GM18519 (cell line): ENCODE data around the gene ZMIZ2.
"Not testable (repeated sequence)": the region's sequence is repeated elsewhere in the genome, so short reads cannot be mapped to it uniquely, and the experiment has no call there.

ENCODE experiments used
- ATAC-seq: cut with Tn5 transposase; IDR thresholded peaks from one replicate; pipeline ENCODE4 v1.9.1; 2021; ENCODE audit warnings: mild to moderate bottlenecking, moderate library complexity; ENCODE audit not compliant: unreplicated experiment, low FRiP score

The ZMIZ2 gene, protein sequence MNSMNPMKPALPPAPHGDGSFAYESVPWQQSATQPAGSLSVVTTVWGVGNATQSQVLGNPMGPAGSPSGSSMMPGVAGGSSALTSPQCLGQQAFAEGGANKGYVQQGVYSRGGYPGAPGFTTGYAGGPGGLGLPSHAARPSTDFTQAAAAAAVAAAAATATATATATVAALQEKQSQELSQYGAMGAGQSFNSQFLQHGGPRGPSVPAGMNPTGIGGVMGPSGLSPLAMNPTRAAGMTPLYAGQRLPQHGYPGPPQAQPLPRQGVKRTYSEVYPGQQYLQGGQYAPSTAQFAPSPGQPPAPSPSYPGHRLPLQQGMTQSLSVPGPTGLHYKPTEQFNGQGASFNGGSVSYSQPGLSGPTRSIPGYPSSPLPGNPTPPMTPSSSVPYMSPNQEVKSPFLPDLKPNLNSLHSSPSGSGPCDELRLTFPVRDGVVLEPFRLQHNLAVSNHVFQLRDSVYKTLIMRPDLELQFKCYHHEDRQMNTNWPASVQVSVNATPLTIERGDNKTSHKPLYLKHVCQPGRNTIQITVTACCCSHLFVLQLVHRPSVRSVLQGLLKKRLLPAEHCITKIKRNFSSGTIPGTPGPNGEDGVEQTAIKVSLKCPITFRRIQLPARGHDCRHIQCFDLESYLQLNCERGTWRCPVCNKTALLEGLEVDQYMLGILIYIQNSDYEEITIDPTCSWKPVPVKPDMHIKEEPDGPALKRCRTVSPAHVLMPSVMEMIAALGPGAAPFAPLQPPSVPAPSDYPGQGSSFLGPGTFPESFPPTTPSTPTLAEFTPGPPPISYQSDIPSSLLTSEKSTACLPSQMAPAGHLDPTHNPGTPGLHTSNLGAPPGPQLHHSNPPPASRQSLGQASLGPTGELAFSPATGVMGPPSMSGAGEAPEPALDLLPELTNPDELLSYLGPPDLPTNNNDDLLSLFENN

DNA sequence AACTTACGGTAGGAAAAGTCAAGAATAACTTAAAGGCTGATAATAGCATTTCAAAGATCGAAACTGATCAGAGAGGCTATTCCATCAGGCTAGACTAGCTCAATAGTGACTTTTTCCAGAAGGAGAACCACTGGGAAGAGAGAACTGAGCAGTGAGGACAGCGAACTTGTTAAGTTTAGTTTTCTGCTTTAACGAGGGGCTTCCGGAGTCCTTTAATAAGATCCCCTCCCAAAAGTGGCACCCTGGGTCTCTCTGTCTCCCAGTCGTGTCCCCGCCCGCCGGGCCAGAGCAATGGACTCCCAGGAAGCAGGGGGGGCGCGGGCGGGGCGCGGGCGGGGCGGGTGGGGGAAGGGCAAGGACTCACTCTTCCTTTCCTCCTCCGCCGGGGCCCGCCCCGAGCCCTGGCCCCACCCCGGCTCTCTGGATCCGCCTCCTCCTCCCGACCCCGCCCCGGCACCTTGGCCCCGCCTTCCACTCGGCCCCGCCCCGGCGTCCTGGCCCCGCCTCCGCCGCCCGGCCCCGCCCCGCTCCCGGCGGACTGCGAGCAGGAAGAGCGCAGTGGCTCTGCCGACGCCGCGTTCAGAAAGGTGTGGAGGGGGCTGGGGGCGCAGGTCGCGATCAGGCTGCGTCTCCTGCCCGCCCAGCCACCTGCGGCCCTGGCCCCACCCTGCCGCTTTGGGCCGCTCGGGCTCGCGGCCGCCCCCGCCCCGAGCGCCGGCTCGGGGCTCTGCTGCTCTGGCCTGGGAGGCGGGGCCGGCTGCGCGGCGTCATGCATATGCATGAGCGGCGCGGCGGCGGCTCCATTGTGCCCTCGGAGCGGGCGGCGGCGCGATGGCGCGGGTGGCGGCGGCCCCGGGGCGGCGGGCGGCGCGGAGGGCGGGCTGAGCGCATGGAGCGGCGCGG, at the start of gene ZMIZ2:
ZMIZ2 (plus strand) TSS at position 803 of the 903 bp plus-strand sequence. CDS start 7,403 bp downstream, outside the sequence.
- peak; percentile 58 for ATAC-seq

DNA sequence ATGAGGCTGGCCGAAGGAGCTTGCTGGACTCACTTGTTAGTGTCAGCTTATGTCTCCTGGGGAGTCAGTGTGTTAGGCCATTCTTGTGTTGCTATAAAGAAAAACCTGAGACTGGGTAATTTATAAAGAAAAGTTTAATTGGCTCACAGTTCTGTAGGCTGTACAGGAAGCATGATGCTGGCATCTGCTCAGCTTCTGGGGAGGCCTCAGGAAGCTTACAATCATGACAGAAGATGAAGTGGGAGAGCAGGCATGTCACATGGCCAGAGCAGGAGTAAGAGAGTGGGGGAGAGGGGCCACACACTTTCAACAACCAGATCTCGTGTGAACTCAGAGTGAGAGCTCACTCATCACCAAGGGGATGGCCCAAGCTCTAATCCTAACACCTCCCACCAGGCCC, 49.0 kb upstream of the ZMIZ2 start:
- ATAC-seq = not testable (repeated sequence)

DNA sequence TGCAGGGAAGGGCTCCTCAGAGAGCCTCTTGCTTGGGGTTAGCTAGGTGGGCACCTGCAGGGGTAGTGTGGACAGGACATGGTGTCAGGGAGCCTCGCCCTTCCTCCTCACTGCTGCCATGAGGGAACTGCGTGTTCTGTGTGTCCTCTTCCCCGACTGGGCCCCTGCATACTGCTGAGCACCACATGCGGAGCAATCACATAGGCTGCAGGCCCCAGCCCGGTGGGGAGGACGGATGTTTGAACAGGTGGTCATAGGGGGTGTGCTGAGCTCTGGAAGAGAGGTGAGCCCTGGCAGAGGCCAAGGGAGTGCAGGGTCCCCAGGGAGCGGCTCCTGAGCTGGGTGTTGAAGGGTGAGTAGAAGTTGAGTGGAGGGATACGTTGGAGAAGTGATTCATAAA, 48.3 kb upstream of the ZMIZ2 start:
- no peak for ATAC-seq

DNA sequence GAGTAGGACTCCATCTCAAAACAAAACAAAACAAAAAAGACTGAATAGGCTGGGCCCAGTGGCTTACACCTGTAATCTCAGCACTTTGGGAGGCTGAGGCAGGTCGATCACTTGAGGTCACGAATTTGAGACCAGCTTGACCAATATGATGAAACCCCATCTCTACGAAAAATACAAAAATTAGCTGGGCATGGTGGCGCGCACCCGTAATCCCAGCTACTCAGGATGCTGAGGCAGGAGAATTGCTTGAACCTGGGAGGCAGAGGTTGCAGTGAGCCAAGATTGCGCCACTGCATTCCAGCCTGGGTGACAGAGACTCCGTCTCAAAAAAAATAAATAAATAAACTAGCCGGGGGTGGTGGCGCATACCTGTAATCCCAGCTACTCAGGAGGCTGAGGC, 45.3 kb upstream of the ZMIZ2 start:
- not testable (repeated sequence) for ATAC-seq

DNA sequence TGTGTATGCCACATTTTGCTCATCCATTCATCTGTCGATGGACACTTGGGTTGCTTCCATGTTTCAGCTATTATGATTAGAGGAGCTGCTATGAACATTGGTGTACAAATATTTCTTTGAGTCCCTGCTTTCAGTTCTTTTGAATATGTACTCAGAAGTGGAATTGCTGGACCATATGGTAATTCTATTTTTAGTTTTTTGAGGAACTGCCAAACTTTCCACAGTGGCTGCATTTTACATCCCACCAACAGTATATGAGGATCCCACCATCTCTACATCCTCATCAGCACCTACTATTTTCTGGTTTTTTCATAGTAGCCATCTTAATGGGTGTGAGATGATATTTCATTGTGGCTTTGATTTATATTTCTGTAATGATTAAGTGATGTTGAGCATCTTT, 44.7 kb upstream of the ZMIZ2 start:
- no peak for ATAC-seq

DNA sequence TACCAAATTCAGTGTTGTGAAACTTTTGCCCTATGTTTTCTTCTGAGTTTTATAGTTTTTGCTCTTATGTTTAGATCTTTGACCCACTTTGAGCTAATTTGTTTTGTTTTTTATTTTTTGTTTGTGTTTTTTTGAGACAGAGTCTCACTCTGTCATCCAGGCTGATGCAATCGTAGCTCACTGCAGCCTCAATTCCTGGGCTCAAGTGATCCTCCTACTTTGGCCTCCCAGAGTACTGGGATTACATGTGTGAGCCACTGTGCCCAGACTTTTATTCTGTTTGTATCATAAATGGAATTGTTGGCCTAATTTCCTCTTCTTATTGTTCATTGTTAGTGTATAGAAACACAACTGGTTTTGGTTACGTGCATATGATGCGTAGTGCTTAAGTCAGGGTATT, 43.2 kb upstream of the ZMIZ2 start:
- no peak for ATAC-seq

DNA sequence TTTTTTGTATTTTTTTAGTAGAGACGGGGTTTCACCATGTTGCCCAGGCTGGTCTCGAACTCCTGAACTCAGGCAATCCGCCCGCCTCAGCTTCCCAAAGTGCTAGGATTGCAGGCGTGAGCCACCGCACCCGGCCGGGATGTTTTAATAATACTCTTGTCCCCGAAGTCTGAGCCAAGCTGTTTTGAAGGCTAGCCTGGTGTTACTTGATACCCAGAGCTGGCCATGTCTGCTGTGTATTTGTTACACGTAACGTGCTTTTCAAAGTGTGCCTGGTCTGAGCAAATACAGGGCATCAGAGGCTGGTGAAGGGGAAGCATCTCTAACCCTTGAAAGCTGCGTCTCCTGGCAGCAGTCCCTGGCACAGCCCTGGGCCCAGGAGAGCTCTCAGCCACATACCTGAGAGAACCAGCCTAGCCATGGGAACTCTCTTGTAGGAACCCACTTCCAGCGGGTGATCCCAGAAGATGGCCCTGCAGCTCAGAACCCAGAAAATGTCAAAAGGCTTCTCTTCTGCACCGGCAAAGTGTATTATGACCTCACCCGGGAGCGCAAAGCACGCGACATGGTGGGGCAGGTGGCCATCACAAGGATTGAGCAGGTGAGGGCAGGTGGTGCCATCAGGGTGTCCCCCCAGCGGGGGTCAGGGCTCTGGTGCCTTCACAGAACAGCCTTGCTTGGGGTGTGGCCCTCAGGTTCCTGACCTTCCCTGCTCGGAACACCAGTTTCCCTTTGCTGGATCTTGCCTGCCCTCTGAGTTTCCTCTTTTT, 41.7 kb upstream of the ZMIZ2 start:
- no peak for ATAC-seq

DNA sequence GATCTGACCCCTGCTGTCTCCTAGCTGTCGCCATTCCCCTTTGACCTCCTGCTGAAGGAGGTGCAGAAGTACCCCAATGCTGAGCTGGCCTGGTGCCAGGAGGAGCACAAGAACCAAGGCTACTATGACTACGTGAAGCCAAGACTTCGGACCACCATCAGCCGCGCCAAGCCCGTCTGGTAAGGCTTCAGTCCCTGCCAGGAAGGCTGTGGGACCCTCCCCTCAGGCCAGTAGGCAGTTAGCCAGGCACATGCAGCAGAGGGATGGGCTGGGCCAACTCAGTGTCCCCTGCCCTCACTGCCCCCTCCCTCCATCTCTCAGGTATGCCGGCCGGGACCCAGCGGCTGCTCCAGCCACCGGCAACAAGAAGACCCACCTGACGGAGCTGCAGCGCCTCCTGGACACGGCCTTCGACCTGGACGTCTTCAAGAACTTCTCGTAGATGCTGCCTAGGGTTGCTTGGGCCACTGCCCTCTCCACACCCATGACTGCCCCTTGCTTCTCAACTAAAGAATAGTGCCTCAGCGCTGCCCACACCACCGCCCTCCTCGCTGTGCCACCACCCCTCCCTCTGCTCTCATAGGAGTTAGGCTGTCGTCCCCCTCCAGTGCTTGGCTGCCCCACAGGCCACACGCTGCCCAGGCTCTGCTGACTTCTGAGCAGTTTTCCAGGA, 41.0 kb upstream of the ZMIZ2 start:
- ATAC-seq = no peak

DNA sequence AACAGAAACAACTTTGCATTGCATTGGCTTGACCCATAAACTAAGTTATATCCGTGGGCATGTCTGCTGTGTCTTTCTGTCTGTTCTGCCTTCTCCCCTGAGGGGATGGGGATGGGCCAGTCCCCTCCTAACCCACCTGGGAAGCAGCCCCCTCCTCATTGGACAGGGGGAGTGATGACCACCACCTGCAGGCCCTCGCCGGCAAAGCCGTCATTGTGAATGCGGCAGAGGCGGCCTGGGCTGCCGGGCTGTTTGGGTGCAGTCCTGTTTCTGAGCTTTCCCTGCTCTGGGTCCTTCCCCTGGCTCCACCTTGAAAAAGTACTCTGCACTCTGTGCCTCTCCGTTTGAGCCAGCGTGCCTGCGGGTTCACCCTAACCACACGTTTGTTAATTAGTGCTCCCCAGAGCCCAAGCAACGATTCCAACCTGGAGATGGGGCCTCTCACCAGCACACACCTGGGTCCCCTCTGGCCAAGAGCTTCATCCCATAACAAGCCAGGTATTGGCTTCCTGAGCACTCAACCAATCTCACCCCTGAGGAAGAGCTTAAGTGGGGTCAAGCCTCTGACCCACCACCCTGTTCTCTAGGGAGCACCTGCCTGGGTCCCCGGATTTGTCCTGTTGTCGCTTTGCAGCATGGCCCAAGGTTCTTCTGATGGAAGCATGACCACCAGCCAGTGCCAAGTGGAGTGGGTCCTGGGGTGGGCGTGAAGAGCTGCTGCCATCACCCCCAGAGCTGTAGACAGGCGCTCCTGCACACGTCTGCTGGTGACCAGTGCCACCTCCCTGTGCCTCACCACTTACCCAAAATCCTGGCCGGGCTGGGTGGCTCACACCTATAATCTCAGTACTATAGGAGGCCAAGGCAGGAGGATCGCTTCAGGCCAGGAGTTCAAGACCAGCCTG, 39.4 kb upstream of the ZMIZ2 start:
- no peak for ATAC-seq

DNA sequence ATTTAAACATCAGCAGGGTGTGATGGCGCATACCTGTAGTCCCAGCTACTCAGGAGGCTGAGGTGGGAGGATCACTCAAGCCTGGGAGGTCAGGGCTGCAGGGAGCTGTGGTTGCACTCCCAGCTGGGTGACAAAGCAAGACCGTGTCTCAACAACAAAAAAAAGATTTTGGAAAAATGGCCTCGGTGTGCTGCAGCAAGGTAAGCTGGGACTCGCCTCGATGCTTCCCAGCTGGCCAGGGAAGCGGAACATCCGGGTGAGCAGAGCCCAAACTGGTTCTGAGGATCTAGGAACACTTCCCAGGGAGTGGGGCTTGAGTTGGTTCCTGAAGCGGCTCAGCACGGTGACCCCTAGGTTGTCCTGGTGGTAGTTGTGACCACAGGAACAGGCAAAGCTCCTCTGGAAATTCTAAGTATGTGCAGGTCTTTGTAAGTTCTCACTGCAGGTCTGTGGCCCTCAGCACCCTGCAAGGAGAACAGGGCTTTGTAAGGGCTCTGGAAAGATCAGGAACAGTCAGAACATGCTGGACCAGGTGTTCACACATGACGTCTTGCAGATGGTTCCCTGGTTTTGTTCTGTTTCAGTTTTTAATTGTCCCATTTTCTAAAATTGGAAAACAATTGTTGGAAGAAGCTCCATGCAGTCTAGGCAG, 38.6 kb upstream of the ZMIZ2 start:
- no peak for ATAC-seq

DNA sequence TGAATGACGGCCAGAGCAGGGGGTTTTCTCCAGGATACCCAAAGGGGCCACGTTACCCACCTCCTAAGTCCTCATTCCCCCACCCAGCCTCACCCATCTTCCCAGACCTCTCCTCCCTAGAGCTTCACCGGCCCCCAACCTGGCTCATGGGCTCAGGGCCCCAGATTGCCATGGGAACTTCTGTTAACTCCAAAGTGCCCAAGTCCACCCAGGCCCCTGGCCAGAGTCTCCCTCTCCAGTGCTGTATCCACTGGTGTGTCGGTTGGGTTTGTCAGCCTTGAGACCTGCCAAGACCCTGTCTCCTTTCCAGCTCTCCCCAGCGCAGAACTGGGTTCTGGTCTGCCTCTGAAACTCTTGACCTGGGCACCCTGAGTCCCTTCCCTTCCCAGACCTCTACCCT, 37.1 kb upstream of the ZMIZ2 start:
- ATAC-seq = no peak

DNA sequence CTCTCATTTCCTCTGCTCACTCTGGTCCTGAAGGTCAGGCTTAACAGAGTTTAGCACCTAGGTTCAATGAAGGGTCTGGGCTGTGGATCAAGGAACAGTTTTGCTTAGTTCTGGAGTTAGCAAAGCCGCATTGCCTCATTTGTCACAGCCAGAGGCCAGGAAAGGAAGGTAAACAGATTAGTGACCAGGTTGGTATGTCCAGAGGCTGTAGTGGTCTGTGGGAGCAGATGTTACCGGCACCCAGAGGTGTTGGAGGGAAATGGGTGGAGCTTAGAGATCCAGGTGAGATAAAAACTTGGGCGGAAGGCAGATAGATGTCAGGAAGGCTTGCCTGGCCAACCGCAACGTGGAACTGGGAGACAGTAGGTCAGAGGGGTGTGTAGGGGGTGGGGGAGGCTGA, 36.6 kb upstream of the ZMIZ2 start:
- ATAC-seq = no peak

DNA sequence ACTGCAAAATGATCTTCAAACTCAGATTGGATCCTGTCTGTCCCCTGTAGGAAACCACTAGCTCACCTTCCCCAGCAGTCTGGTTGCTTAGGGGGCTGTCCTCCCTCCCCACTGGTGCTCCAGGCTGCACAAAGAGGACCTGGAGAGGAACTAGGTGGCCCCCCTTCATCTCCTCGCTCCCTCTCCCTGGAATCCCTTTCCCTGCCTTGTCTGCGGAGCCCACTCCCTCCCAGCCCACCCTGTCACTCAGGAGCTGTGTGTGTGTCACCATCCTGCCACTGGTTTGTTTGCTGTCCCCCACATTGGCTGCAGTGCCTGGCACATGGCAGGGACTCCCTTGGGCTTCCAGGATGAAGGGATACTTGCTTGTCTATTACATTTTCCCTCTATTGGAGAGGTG, 35.5 kb upstream of the ZMIZ2 start:
- ATAC-seq = no peak

DNA sequence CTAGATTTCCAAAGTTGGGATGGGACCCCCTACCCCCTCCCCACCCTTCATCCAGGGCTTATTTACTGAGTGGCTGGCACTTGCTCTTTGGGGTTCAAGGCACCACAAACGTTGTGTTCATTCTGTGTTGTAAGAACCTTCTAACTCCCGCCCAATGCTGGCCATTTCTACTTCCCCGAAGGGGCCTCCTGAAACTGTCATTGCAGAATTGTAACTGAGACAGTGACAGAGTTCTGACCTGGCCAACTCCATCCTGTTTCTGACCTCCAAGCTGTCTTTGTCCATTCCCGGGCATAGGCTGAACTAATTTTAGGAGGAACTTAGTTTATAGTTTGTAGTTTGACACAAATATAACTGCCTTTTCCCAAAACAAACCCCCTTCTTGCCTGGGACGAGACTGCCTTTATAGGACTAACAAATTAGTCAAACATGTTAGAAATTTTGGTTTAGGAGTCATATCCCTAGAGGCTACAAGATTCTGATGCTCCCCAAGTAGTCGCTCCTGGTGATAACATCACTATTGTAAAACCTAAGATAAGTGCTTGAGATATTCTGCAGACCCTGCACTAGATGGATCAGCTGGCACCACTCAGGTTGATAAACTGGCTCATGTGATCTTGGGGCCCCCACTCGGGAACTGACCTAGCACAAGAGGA, 34.8 kb upstream of the ZMIZ2 start:
- no peak for ATAC-seq

DNA sequence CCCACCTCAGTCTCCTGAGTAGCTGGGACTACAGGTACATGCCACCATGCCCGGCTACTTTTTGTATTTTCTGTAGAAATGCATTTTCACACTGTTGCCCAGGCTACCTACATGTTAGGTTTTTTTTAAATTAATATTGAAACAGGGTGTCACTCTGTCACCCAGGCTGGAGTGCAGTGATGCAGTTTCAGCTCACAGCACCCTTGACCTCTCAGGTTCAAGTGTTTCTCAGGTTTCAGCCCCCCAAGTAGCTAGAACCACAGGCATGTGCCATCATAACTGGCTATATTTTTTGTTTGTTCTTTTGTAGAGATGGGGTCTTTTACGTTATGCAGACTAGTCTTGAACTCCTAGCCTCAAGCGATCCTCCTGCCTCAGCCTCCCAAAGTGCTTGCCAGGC, 32.4 kb upstream of the ZMIZ2 start:
- ATAC-seq = no peak

DNA sequence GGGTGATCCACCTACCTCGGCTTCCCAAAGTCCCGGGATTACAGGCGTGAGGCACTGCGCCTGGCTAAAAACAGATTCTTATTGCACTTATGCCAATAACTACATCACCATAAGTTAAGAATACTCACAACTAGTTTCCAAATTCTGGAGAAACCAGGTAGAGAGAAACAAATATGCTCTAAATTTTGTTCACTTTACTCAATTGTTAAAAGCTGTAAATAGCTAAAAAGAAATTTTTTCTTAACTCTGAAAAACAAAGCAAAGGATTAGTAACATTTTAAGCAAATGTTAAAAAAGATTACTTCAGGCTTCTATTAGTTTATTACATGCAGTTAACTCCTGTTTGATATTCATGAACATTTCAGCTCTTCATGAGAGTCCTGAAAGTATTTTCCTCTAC, 28.3 kb upstream of the ZMIZ2 start:
- no peak for ATAC-seq

DNA sequence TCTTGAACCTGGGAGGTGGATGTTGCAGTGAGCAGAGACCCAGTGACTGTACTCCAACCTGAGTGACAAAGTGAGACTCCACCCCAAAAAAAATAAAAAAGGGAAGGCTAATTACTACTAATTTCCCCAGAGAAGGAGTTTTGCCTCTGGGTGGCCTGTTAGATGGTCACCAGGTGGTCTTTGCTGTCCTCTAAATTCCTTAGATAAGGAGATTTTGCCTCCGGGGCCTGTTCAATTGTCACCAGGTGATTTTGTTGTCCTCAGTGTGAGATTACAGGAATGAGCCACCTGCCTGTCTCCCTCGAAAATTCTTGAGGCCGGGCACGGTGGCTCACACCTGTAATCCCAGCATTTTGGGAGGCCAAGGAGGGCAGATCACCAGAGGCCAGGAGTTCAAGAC, 24.4 kb upstream of the ZMIZ2 start:
- no peak for ATAC-seq
